ENCODE data around the gene GP1BA.

- TF ChIP-seq SP1 (IDR thresholded peaks at IDR 0.05): no peak
- TF ChIP-seq FOXA1 (IDR thresholded peaks at IDR 0.05): no peak
- TF ChIP-seq TARDBP (IDR thresholded peaks at IDR 0.05): no peak
- TF ChIP-seq ZNF384 (IDR thresholded peaks at IDR 0.05): no peak
- TF ChIP-seq ELF4 (IDR thresholded peaks at IDR 0.05): no peak
- TF ChIP-seq BHLHE40 (IDR thresholded peaks at IDR 0.05; ENCODE audit: borderline replicate concordance): no peak
- no peak for TF ChIP-seq L3MBTL2 (conservative IDR thresholded peaks at IDR 0.05)
- no peak for TF ChIP-seq FOXK2 (IDR thresholded peaks at IDR 0.05)
- TF ChIP-seq FOXM1 (IDR thresholded peaks at IDR 0.05; ENCODE audit: borderline replicate concordance): no peak
- no peak for TF ChIP-seq HDGF (IDR thresholded peaks at IDR 0.05; ENCODE audit: borderline replicate concordance)
- no peak for TF ChIP-seq ARNT (IDR thresholded peaks at IDR 0.05)
- no peak for TF ChIP-seq NFRKB (IDR thresholded peaks at IDR 0.05)
These were observed 40.7 kb downstream of the GP1BA start for GRCh38 chr17:4972752-4973151.
